Neural progenitor cell (in vitro differentiated cells): ENCODE results near the gene LIF.

Source experiments
- EZH2 ChIP-seq: fragments of 200-600 bp; sonication (generic); IDR thresholded peaks from 2 replicates; pipeline ENCODE4 v1.6.1; 2017; ENCODE audit warnings: antibody characterized with exemption, mild to moderate bottlenecking, moderate library complexity
- EZH2phosphoT487 ChIP-seq: fragments of 200-600 bp; sonication (generic); IDR thresholded peaks from 2 replicates; pipeline ENCODE4 v1.6.1; 2017; ENCODE audit warnings: antibody characterized with exemption
- TF ChIP-seq, protein P1 (sequence below): fragments of 200-600 bp; sonication (generic); IDR thresholded peaks from 2 replicates; pipeline ENCODE4 v1.5.1; 2017; ENCODE audit warnings: antibody characterized with exemption, mild to moderate bottlenecking

DNA sequence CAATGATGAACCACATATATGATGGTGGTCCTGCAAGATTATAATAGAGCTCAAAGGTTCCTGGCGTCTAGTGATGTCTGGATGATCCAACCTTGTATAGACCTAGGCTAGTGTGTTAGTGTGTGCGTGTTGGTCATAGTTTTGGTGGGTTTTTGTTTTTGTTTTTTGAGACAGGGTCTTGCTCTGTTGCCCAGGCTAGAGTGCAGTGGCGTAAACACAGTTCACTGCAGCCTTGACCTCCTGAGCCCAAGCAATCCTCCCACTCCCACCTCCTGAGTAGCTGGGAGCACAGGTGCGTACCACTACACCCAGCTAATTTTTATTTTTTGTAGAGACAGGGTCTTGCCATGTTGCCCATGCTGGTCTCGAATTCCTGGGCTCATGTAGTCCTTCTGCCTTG lies 33.4 kb upstream of the LIF start:
- no peak for TF ChIP-seq EZH2phosphoT487
- TF ChIP-seq, protein P1, sequence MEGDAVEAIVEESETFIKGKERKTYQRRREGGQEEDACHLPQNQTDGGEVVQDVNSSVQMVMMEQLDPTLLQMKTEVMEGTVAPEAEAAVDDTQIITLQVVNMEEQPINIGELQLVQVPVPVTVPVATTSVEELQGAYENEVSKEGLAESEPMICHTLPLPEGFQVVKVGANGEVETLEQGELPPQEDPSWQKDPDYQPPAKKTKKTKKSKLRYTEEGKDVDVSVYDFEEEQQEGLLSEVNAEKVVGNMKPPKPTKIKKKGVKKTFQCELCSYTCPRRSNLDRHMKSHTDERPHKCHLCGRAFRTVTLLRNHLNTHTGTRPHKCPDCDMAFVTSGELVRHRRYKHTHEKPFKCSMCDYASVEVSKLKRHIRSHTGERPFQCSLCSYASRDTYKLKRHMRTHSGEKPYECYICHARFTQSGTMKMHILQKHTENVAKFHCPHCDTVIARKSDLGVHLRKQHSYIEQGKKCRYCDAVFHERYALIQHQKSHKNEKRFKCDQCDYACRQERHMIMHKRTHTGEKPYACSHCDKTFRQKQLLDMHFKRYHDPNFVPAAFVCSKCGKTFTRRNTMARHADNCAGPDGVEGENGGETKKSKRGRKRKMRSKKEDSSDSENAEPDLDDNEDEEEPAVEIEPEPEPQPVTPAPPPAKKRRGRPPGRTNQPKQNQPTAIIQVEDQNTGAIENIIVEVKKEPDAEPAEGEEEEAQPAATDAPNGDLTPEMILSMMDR: no peak
- no peak for TF ChIP-seq EZH2
